ENCODE data around the gene FZD2.

GRCh38 chr17:44530896-44531418 is 26.3 kb upstream of the FZD2 start:
- TF ChIP-seq CTCF (IDR thresholded peaks at IDR 0.05; ENCODE audit: low read depth, low read length, poor library complexity, severe bottlenecking) (no peak), EZH2phosphoT487 (IDR thresholded peaks at IDR 0.05; ENCODE audit: borderline replicate concordance, low read length) (no peak)
